ENCODE results near the gene SUMO4. TPM values are rescaled to one million over a fixed set of nuclear protein-coding genes. Genes with fewer than 3 reads are reported as not detected.

Gene SUMO4
- total RNA-seq, 1 donor from 2014 or later, result 2.0 TPM

GRCh38 chr6:149410557-149410956 is 10.5 kb downstream of the SUMO4 start:
- TF ChIP-seq CTCF (IDR thresholded peaks at IDR 0.05), result no peak
- H3K27ac ChIP-seq, result no peak overlapping the region
- no peak for DNase-seq
- H3K9me3 ChIP-seq, result no peaks in the 10 kb centered on the region
- H3K4me1 ChIP-seq, result no peaks in the 10 kb centered on the region
- intact Hi-C loops (cut with DNase I), result no loop called here
- ATAC-seq, result no peak
- H3K4me3 ChIP-seq, result no peak overlapping the region
- peaks cover 26% of the 10 kb centered on the region for H3K36me3 ChIP-seq
- H3K27me3 ChIP-seq (ENCODE audit: low read depth), result no peaks in the 10 kb centered on the region

- Histone ChIP-seq H3K27me3 (ENCODE audit: low read depth) (no peaks in the 10 kb centered on the region), H3K36me3 (peaks cover 18% of the 10 kb centered on the region), H3K9me3 (no peaks in the 10 kb centered on the region), H3K4me3 (no peak overlapping the region), H3K27ac (no peak overlapping the region), H3K4me1 (no peaks in the 10 kb centered on the region)
- DNase-seq (no peak), ATAC-seq (peak in 1 of 2 donors; percentile 84)
- TF ChIP-seq CTCF (IDR thresholded peaks at IDR 0.05), result no peak
- intact Hi-C loops (cut with DNase I), result no loop called here
Measured at GRCh38 chr6:149414009-149414408, 13.9 kb downstream of the SUMO4 start.

- H3K4me3 ChIP-seq, result no peak overlapping the region
- H3K9me3 ChIP-seq, result no peaks in the 10 kb centered on the region
- H3K27me3 ChIP-seq (ENCODE audit: low read depth), result no peaks in the 10 kb centered on the region
- H3K36me3 ChIP-seq, result peaks cover 13% of the 10 kb centered on the region
- DNase-seq (no peak), ATAC-seq (no peak)
- intact Hi-C loops (cut with DNase I), result no loop called here
- TF ChIP-seq CTCF (IDR thresholded peaks at IDR 0.05), result no peak
- H3K27ac ChIP-seq, result no peak overlapping the region
- no peaks in the 10 kb centered on the region for H3K4me1 ChIP-seq
Measured at GRCh38 chr6:149414821-149415220, 14.8 kb downstream of the SUMO4 start.

- TF ChIP-seq CTCF (IDR thresholded peaks at IDR 0.05), result no peak
- intact Hi-C loops (cut with DNase I), result no loop called here
- no peak for ATAC-seq
Measured at GRCh38 chr6:149419696-149420404, 19.8 kb downstream of the SUMO4 start.

GRCh38 chr6:149421132-149421531 is 21.1 kb downstream of the SUMO4 start:
- no peak for TF ChIP-seq CTCF (IDR thresholded peaks at IDR 0.05)
- no peaks in the 10 kb centered on the region for H3K9me3 ChIP-seq
- DNase-seq (no peak), ATAC-seq (no peak)
- H3K27ac ChIP-seq, result no peak overlapping the region
- intact Hi-C loops (cut with DNase I), result no loop called here
- peaks cover 4% of the 10 kb centered on the region for H3K4me1 ChIP-seq
- no peak overlapping the region for H3K4me3 ChIP-seq
- H3K36me3 ChIP-seq, result no peaks in the 10 kb centered on the region
- no peaks in the 10 kb centered on the region for H3K27me3 ChIP-seq (ENCODE audit: low read depth)

More at GRCh38 chr6:149419696-149420404, 19.8 kb downstream of the SUMO4 start:
- Histone ChIP-seq H3K9me3 (no peaks in the 10 kb centered on the region), H3K4me1 (peaks cover 4% of the 10 kb centered on the region), H3K36me3 (no peaks in the 10 kb centered on the region), H3K27me3 (ENCODE audit: low read depth) (no peaks in the 10 kb centered on the region), H3K27ac (no peak overlapping the region), H3K4me3 (no peak overlapping the region)
- DNase-seq, result no peak

Measured in lower lobe of right lung (tissue), 2 donors.